HEK293 (cell line): ENCODE measurements around the gene HOXA4.

ENCODE experiments used
- CTCF ChIA-PET: fragments of 350-600 bp; formaldehyde crosslinking; extraction: SDS; loops from one replicate; lab custom pipeline; 2021; ENCODE audit warnings: antibody characterized with exemption; lab: Yijun Ruan, JAX
- POLR2A ChIA-PET: fragments of 300-600 bp; formaldehyde crosslinking; extraction: SDS; loops from one replicate; lab custom pipeline; 2020; ENCODE audit warnings: antibody characterized with exemption, inconsistent platforms; lab: Yijun Ruan, JAX
- H3K27ac ChIP-seq: fragments of 200-500 bp; sonication (Bioruptor generic); 2 replicates; pipeline ENCODE4 v1.5.1; 2014; ENCODE audit warnings: low read depth, low read length, control low read depth, inconsistent platforms; ENCODE audit errors: extremely low read depth
- H3K36me3 ChIP-seq, 2 experiments: fragments of 200-500 bp in 1 of 2; sonication (Bioruptor generic) in 1 of 2; 1 replicate in 1 of 2; 2 replicates in 1 of 2; pipeline ENCODE4 v1.5.1; 2014 to 2017; ENCODE audit warnings: inconsistent platforms in 2 of 2, low read length in 2 of 2; ENCODE audit not compliant: control insufficient read depth in 2 of 2, insufficient read depth in 1 of 2
- H3K4me1 ChIP-seq: fragments of 200-500 bp; sonication (Bioruptor generic); 2 replicates; pipeline ENCODE4 v1.5.1; 2014; ENCODE audit warnings: mild to moderate bottlenecking, low read length, inconsistent platforms; ENCODE audit not compliant: control insufficient read depth, insufficient read depth
- H3K4me3 ChIP-seq: 2 replicates; pipeline ENCODE4 v1.5.1; 2011; ENCODE audit warnings: low read depth, mild to moderate bottlenecking, control low read depth, low read length, moderate library complexity
- H3K9me3 ChIP-seq: fragments of 200-500 bp; sonication (Bioruptor generic); 2 replicates; pipeline ENCODE4 v1.5.1; 2014; ENCODE audit warnings: low read depth, low read length, inconsistent platforms; ENCODE audit not compliant: control insufficient read depth, insufficient read depth
- GLI2 ChIP-seq: fragments of 450-650 bp; formaldehyde crosslinking; IDR thresholded peaks from 2 replicates; pipeline ENCODE4; 2017; ENCODE audit warnings: missing biosample characterization, missing genetic modification characterization, low read depth, borderline replicate concordance
- PRDM2 ChIP-seq: fragments of 450-650 bp; formaldehyde crosslinking; IDR thresholded peaks from 2 replicates; pipeline ENCODE4 v1.5.1; 2016; ENCODE audit warnings: missing biosample characterization, missing genetic modification characterization, borderline replicate concordance
- PRDM6 ChIP-seq: fragments of 450-650 bp; formaldehyde crosslinking; IDR thresholded peaks from 2 replicates; pipeline ENCODE4 v1.5.1; 2017; ENCODE audit warnings: missing biosample characterization, missing genetic modification characterization
- WT1 ChIP-seq: fragments of 450-650 bp; formaldehyde crosslinking; IDR thresholded peaks from 2 replicates; pipeline ENCODE4 v1.5.1; 2016; ENCODE audit warnings: missing biosample characterization, missing genetic modification characterization
- ZBTB10 ChIP-seq: fragments of 450-650 bp; formaldehyde crosslinking; IDR thresholded peaks from 2 replicates; pipeline ENCODE4 v1.5.1; 2016; ENCODE audit warnings: missing biosample characterization, missing genetic modification characterization
- ZBTB44 ChIP-seq: fragments of 450-650 bp; IDR thresholded peaks from 2 replicates; pipeline ENCODE4 v1.5.1; 2018; ENCODE audit warnings: missing biosample characterization, mild to moderate bottlenecking, missing genetic modification characterization
- ZBTB6 ChIP-seq: fragments of 450-650 bp; formaldehyde crosslinking; IDR thresholded peaks from 2 replicates; pipeline ENCODE4 v1.5.1; 2017; ENCODE audit warnings: missing biosample characterization, missing genetic modification characterization
- ZNF133 ChIP-seq: fragments of 450-650 bp; formaldehyde crosslinking; IDR thresholded peaks from 2 replicates; pipeline ENCODE4 v1.5.1; 2016; ENCODE audit warnings: missing biosample characterization, missing genetic modification characterization
- ZNF18 ChIP-seq: fragments of 450-650 bp; formaldehyde crosslinking; IDR thresholded peaks from 2 replicates; pipeline ENCODE4 v1.5.1; 2016; ENCODE audit warnings: missing biosample characterization, missing genetic modification characterization
- ZNF26 ChIP-seq: fragments of 450-650 bp; formaldehyde crosslinking; IDR thresholded peaks from 2 replicates; pipeline ENCODE4 v1.5.1; 2016; ENCODE audit warnings: missing biosample characterization, missing genetic modification characterization
- ZNF335 ChIP-seq: fragments of 450-650 bp; formaldehyde crosslinking; conservative IDR thresholded peaks from 2 replicates; pipeline ENCODE4 v1.5.1; 2016; ENCODE audit warnings: missing biosample characterization, missing genetic modification characterization
- ZNF544 ChIP-seq: fragments of 450-650 bp; formaldehyde crosslinking; IDR thresholded peaks from 2 replicates; pipeline ENCODE4 v1.5.0; 2017; ENCODE audit warnings: missing biosample characterization, missing genetic modification characterization
- ZNF600 ChIP-seq: fragments of 450-650 bp; formaldehyde crosslinking; IDR thresholded peaks from 2 replicates; pipeline ENCODE4 v1.5.1; 2016; ENCODE audit warnings: missing biosample characterization, missing genetic modification characterization
- ZNF623 ChIP-seq: fragments of 450-650 bp; formaldehyde crosslinking; IDR thresholded peaks from 2 replicates; pipeline ENCODE4 v1.5.1; 2016; ENCODE audit warnings: missing biosample characterization, missing genetic modification characterization
- ZNF692 ChIP-seq: fragments of 450-650 bp; formaldehyde crosslinking; IDR thresholded peaks from 2 replicates; pipeline ENCODE4 v1.5.1; 2016; ENCODE audit warnings: missing biosample characterization, missing genetic modification characterization
- ZNF791 ChIP-seq: fragments of 450-650 bp; formaldehyde crosslinking; IDR thresholded peaks from 2 replicates; pipeline ENCODE4 v1.5.1; 2016; ENCODE audit warnings: missing biosample characterization, missing genetic modification characterization
- ZNF792 ChIP-seq: fragments of 450-650 bp; formaldehyde crosslinking; IDR thresholded peaks from 2 replicates; pipeline ENCODE4 v1.5.1; 2016; ENCODE audit warnings: missing biosample characterization, missing genetic modification characterization

HOXA4 gene

GRCh38 chr7:27128034-27128433 lies 2.5 kb downstream of the HOXA4 start (continued):
- TF ChIP-seq ZNF692 (tag by site-specific recombination), result peak; percentile 86
- TF ChIP-seq ZBTB6, result 0 out of 2 replicates have a peak, but pooled peaks have one; percentile 17
- no peak for TF ChIP-seq ZNF544
- TF ChIP-seq ZNF600 (tag by site-specific recombination), result 0 out of 2 replicates have a peak, but pooled peaks have one; percentile 43
- peak; percentile 96 for TF ChIP-seq ZNF133
- no peak for TF ChIP-seq GLI2 (tag by site-specific recombination)
- no peak for TF ChIP-seq ZBTB10 (tag by site-specific recombination)
- no peak for TF ChIP-seq ZNF792 (tag by site-specific recombination)
- TF ChIP-seq ZNF26 (tag by site-specific recombination), result no peak
- no peak for TF ChIP-seq ZNF623 (tag by site-specific recombination)
- TF ChIP-seq ZNF791 (tag by site-specific recombination), result no peak
- peak; percentile 17; the same call in 1 of the 2 replicates for TF ChIP-seq ZBTB44 (tag by site-specific recombination)
- no peak for TF ChIP-seq WT1 (tag by site-specific recombination)

GRCh38 chr7:27126596-27127327 lies 3.8 kb downstream of the HOXA4 start:
- no peak overlapping the region for H3K4me3 ChIP-seq
- POLR2A ChIA-PET, result no interaction called here
- peaks cover 49% of the 10 kb centered on the region for H3K4me1 ChIP-seq
- no peak overlapping the region; the same call in 1 of the 2 replicates for H3K27ac ChIP-seq
- H3K9me3 ChIP-seq, result no peaks in the 10 kb centered on the region
- CTCF ChIA-PET, result interaction anchor here (0.6 to 0.7 kb wide), 2 partner anchors 55 to 98 kb away, joined by 5 to 6 read pairs; no protein-coding TSS in a partner anchor
- peaks cover 5 to 24% of the 10 kb centered on the region in 2 experiments; a peak in 1 of 3 replicates for H3K36me3 ChIP-seq
- TF ChIP-seq ZNF335 (tag by site-specific recombination), result no peak
- no peak for TF ChIP-seq PRDM2 (tag by site-specific recombination)
- 0 out of 2 replicates have a peak, but pooled peaks have one; percentile 17 for TF ChIP-seq PRDM6 (tag by site-specific recombination)
- TF ChIP-seq ZNF18 (tag by site-specific recombination), result peak; percentile 77
